LoVo (cell line): Measurements from ENCODE around the gene MAP3K21.
A peak's percentile ranks its signal among the peaks of the same experiment; 100 is the strongest.

Experiments
- DNase-seq: peaks from one replicate; pipeline ENCODE4 v3.0.0-alpha.2; 2016; ENCODE audit warnings: low spot score

MAP3K21 gene

DNA sequence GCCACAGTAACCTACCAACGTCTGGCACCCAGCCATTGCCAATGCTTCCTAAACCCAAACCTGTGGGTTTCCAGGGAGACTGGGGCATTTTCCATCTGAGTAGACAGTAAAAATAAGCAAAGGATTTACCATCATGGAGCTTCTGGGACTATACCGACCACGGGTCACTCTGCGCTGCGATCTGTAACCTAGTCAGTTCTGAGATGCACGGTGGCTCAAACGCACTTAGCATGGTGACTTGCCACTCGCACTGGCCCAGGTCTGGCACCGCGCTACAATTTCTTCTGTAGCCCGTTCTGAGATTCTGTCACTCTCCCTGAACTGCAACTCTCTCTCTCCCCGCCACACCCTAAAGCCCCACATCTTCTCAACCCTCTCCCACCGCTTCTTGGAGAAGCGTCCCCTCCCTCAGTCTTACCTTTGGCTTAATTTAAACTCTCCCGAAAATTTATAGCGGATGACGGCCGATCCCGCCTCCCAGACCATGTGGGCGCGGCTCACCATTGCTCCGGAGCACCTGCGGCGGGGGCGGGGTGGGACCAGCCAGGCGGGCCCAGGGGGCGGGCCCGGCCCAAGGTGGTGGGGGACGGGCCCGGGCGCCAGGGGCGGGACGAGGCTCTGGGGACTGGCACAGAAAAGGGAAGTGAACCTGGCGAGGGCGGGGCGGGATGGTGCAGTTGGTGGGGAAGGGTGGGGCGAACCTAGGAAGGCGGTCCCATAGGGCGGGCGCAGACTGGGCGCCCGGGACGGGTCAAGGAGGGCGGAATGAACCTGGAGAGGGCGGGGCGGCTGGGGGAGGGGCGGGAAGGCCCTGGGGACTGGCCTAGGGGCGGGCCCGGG, 493 bp upstream of the MAP3K21 start:
- DNase-seq, result peak; percentile 96

DNA sequence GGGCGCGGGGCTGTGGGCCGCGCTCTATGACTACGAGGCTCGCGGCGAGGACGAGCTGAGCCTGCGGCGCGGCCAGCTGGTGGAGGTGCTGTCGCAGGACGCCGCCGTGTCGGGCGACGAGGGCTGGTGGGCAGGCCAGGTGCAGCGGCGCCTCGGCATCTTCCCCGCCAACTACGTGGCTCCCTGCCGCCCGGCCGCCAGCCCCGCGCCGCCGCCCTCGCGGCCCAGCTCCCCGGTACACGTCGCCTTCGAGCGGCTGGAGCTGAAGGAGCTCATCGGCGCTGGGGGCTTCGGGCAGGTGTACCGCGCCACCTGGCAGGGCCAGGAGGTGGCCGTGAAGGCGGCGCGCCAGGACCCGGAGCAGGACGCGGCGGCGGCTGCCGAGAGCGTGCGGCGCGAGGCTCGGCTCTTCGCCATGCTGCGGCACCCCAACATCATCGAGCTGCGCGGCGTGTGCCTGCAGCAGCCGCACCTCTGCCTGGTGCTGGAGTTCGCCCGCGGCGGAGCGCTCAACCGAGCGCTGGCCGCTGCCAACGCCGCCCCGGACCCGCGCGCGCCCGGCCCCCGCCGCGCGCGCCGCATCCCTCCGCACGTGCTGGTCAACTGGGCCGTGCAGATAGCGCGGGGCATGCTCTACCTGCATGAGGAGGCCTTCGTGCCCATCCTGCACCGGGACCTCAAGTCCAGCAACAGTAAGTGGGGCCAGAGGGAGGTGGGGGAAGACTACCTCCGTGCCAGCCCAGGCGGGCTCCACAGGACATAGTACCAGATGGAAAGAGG, 808 bp downstream of the MAP3K21 start:
- DNase-seq, result peak; percentile 19

DNA sequence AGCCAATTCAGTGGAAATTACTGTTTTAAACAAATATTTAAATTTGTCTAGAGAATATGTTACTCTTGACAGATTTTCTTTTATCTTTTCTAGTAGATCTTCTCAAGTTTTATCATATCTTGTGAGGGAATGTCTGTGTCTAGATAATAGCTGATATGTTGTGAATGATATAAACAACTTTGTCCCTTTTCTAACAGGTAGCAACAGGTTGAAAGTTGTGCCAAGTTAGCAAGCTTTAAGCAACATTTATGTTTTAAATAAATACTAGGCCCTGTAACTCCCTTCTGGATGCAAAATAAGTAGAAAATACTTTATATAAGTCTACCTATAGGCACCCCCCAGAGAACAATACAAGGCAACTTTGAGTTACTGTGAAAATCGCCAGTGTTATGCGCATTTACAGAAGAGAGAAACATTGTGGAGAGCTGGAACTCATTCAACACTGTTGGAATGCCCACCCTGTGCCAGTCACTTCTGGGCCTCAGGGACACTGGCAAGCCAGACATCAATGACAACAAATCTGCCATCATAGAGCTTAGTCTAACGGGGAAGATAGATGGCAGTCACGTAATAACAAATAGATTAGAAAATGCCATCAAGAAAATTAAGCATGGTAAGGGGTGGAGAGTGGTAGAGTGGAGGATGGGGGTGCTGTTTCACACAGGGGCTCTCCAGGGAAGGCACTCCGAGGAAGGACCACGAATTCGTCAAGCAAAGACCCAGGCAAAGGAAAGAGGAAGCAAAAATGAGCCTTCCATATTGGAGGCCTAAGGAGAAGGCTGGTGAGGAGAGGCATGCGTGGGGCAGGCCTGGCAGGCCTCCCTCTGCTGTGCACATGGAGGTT, 4.4 kb downstream of the MAP3K21 start:
- DNase-seq, result no peak

DNA sequence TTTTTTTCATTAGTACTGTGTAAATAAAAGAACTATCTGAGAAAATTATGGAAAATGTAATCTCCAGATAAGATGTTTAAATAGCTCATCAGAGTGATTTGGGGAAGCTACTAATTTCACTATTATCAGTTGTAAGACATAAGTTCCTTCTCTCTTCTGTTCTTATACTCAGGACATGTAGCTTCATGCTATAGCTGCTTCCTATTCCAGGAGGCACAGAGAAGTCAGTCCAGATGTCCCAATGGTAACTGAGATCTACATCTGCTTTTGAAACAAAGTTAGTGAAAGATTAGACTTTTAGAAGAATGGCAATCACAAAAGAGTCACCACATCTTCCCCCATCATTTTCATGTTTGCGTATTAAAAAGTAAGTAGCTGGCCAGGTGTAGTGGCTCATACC, 5.6 kb downstream of the MAP3K21 start:
- no peak for DNase-seq

DNA sequence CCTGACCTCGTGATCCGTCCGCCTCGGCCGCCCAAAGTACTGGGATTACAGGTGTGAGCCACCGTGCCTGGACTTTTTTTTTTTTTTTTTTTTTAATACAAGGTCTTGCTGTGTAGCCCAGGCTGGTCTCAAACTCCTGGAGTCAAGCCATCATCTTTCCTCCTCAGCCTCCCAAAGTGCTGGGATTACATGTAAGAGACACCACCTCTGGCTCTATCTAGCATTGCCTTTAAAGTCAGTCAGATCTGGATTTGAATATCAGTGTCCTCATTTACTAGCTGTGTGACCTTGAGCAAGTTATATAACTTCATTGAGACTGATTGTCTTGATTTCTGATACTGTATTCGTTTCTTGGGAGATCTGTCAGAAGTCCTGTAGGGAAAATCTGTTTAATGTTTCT, 6.6 kb downstream of the MAP3K21 start:
- no peak for DNase-seq

DNA sequence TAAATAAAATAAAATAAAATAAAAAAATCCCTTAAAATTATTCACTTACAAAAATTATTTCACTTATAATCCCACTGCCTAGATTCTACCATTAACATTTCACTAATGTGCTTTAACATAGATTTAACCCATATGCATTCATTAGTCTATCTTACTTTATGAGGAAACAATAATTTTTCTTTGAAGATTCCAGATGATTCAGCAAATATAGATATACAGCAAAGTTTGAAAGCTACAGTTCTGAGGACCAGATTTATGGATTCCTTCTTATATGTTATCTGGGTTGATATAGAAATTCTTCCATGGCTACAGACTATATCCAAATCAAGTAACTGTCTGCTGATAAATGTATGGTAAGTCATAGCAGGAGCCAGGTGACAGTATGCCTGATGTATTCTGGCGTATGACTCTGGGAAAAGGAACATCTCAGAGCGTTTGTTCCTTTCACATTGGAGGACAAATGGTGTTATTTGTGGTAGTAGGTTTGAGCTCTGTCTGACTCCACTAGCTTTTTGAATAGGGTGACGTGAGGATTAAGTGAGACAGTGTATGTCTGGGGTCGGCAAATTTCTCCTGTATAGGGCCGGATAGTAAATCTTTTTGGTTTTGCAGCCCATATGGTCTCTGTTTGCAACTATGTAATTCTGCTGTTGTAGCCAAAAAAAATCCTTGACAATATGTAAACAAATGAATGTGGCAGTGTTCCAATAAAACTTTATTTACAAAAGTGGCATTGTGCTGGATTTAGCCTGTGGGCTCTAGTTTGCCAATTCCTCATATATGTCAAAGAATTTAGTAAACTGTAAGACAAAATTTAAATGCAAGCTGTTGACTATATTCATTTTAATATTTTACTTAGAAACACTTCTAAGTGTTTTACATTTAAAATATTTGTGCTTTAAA, 9.3 kb downstream of the MAP3K21 start:
- no peak for DNase-seq

DNA sequence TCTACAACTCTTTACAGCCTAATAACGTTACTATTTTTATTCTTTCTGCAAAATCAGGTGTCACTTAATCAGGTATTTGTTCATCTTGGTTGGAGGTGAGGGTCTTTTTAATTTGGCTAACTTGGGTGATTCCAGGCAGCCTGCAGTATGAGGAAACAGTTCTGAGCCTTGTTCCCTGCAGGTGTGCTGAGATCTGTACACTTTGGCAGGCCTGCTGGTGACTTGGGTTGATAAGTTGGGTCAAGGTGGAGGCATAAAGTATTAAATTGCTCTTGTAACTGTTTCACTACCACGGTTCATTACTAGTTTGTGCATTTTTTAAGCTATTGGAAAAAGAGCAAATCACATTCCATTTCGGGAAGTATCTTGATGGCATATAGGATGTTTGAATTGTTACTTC, 10.0 kb downstream of the MAP3K21 start:
- no peak for DNase-seq

DNA sequence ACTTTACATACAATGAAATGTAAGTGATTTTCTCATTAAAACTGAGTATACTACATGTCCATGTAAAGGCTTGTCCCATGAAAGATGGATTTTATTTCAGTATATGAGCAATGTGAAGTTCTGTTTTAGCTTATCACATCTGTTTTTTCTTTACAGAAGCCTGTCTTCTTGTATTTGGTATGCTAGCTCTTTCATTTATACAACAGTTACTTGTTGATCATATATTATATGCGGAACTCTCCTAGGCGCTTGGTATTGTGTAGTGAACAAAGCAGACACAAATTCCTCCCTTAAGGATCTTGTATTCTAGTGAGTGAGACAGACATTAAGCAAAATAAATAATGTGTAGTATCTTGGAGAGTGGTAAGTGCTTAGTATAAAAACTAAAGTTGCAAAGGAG, 10.6 kb downstream of the MAP3K21 start:
- no peak for DNase-seq

DNA sequence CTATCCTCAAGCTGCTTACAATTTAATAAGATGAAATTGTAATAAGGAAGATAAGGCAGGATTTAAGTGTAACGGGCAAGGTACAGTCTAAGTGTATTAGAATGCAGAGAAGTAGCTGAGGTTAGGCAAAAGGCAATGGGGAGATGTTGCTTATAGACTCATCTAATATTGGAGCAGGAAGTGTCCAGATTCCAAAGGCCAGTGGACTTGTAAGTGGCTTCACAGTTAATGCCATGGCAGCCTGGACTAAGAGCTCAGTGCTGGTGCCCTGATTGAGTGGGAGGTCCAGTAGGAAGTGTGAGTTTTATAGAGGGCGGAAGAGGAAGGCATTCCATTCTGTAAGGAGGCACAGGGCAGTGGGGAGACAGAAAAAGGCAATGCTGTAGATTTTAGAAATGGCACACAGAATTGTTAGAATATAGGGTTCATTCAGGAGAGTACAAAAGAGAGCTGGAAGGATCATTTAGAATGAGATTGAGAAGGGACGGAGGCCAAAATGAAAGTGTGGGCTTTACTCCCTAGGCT, 12.6 kb downstream of the MAP3K21 start:
- no peak for DNase-seq

DNA sequence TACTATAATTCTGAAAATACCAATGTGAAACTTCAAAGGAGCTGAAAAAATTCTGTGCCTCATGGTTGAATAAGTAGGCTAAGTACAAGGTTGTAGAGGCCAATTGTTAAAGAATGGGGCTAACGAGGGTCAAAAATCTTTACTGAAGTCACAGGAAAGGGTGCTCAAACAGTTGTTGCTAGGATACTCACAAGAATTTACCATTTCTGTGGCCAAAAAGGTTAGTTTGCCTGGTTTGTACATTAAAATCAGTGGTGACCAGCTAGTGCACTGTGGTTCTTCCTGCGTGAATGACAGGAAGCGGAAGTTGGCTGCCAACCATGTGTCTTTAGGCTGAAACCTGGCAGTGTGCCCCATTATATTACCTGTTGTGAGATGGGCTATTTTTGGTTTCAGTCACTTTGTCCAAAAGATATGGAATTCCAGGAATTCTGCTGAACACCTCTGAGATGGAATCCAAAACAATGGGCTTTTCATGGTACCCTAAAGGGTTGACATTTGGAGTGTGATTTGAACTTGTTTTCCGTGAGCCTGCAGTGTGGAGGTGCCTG, 13.5 kb downstream of the MAP3K21 start:
- DNase-seq, result no peak

DNA sequence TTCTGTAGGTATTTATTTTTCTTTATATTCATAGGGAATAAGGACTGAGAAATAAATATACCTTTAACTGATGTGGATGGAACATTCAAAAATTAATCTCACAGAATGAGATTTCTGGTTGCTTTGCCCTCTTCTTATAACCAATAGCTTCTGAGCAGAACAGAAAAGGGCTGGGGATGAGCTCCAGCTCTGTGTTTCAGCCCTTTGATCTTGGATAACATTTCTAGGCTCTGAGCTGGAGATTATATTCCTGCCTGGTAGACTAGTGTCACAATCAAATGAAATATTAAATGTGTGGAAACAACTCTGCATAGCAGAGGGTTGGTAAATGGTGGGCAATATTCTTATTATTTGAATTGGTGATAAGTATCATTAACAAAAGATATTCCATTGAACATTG, 14.6 kb downstream of the MAP3K21 start:
- no peak for DNase-seq

DNA sequence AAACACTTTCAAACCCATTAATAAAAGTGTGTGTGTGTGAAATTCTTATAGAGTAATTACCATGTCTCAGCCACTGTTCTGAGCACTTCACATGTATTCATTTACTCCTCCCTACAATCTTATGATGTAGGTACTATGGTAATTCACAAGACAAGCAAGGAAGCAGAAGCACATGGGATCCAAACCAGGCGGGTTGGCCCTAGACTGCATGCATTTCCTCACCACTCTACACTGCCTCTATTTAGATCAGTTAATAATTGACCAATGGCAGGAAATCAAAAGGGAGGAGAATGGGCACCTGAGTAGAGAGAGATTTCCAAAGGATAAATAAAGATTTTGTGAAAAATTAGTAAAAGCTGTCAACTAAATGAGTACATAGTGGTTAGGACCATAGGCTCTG, 15.7 kb downstream of the MAP3K21 start:
- no peak for DNase-seq

DNA sequence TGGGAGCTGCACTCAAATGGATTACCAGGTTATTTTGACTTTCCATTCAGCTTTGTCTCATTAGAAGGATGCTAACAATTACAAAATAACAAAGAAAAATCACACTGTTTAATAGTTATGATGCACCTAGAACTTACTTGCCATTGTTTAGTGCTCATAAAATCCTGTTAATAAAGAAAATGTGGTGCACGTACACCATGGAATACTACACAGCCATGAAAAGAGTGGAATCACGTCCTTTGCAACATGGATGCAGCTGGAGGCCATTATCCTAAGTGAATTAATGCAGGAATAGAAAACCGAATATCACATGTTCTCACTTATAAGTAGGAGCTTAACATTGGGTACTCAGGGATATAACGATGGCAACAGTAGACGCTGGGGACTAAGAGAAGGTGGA, 19.8 kb downstream of the MAP3K21 start:
- no peak for DNase-seq

DNA sequence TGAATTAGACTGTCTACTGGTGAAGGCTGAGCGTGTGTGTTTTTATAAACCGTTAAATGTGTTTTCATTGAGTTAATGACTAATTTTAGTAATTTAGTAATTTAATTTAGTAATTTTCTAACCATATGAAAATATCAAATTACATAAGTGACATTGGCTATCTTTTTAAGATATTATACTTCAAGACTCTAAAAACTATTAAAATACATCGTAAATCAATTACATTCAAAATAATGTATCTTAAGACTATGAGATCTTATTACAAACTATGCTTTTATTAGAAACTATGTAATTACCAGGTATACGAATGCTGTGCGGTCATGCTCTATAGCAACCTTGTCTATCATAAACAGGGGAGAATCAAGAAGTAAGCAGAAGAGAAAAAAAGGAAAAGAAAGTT, 21.6 kb downstream of the MAP3K21 start:
- no peak for DNase-seq

DNA sequence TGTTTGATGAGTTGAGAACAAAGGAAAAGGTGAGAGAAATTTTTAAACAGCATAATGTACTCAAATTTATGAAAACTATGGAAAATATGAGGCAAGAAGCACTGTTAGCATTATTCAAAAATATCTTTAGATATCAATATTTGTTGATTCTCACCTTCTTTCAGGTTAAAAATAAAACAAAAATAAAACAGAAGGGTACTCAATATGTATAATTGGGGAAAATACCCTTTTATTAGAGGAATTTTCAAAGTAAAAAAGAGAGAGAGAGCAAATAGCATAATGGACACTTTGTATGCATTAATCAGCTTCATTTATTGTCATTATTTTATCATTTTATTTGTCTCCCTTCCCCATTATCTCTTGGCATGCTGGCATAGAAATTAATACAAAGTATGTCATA, 27.5 kb downstream of the MAP3K21 start:
- DNase-seq, result no peak

DNA sequence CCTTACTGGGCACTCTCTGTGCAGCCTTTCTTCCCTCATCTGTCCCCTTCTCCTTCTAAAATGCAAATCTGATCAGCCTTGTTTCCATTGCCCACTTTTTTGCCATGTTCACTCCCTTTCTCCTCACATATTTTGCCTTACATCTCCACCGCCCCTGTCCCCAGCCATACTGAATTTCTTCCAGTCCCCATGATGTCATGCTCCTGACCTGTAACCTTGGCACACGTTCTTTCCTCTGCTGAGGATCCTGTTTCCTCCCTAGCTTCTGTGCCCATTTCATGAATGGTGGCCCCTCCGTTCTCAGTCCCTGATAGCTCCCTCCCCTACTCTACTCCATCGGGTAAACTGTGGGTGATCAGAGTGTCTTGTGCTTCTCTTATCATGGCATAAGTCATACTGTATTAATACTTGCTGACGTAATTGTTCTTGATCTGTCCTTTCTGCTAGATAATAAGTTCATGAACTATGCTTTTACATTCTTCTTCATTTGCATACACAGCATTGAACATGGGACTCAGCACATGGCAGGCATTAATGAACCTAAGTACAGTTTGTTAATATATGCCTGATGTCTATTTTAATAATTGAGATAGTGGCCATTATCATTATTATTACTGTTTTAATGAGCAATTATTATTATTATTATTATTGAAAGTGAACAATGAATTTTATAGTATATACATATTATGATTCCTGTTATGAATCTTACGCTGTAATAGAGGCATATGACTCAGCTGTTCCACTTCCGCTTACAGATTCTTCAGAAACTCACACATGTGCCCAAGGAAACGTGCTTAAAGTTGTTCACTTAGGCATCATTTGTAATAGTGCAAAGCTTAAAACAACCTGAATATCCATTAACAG, 28.5 kb downstream of the MAP3K21 start:
- no peak for DNase-seq

DNA sequence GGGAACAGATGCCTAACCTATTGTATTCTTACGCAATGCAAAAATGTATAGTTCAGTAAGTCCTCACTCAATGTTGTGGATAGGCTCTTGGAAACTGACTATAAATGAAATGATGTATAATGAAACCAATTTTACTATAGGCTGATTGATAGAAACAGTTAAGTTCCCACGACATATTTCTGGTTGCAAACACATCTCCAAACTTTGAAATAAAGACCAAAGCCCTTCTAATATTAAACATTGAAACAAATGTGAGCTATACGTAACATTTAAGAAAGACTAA, 29.1 kb downstream of the MAP3K21 start:
- DNase-seq, result no peak

DNA sequence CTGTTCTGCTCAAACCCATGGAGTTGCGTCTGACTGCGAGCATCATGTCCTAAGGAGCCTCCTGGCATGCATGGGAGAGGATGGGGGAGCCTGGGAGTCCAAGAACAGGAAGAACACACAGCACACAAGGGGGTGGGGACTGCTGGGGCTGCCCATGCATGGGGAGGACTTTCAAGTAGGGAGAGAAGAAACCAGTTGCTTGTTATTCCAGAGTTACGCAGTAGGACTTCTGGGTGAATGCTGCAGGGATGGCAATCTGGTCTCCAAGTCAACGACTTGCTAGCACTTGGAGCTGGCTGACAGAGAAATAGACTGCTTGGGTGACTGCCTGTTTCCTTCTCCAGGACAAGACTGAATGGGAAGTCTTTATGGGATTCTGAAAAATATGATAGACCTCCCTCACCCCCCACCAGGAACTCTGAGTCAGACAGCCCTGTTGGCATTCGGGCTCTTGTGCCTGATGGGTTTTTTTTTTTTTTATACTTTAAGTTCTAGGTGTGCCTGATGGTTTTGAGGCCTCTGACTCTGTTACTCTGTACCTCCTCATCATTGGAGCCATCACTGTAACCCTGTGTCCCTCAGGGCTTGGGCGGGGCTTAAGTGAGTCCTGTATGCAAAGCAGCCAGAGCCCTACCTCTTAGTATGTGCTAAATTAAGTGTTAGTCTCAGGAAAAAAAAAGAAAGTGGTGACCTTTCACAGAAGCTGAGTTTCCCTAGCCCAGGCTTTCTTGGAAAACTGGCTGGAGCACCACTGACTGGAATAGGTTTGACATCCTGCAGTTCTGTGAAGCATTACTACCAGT, 30.3 kb downstream of the MAP3K21 start:
- no peak for DNase-seq

DNA sequence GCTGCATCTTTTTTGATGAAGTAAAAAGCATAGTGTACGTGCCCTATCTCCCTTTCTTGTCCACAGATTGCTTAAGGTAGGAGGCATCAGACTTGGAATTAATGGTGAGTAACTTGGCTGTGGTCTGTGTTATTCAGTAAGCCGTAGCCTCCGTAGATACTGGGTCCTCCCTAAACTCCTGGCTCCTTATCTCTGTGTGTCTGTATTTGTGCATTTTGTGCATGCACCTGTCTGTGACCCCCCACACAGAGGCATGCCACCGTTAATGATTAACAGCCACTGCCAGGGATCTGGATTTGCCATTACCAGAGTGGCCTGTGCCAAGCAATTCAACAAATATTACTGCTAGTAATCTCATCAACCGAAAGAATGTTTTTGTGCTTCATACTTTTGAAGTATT, 31.9 kb downstream of the MAP3K21 start:
- peak; percentile 76 for DNase-seq
